GM19468 (cell line): ENCODE data around the gene MRTFB.
A peak's percentile ranks its signal among the peaks of the same experiment; 100 is the strongest.

Experiments used
- ATAC-seq: cut with Tn5 transposase; IDR thresholded peaks from one replicate; pipeline ENCODE4 v1.9.1; 2021; ENCODE audit warnings: mild to moderate bottlenecking, moderate library complexity, moderate number of reproducible peaks; ENCODE audit not compliant: unreplicated experiment; ENCODE audit errors: extremely low read depth

MRTFB gene

GRCh38 chr16:14125708-14126107, 54.6 kb downstream of the MRTFB start:
- no peak for ATAC-seq

DNA sequence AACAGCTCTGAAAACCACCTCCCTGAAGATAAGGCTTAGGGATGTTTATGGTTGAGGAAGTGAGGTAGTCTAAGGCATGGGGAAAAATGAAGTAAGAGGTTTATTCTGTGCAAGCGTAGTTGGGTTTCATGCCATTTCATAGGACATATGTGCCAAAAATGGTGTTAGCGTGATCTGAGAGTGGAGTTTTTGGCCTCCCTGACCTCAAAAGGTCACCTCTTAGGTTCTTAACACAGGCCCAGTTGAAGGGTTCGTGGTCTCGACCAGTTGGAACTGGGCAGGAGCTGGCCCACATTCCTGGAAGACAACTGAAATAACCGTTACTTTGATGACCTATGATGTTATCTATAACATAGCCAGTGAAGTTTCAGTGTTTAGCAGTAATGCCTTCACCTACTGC, 57.0 kb downstream of the MRTFB start:
- no peak for ATAC-seq

- no peak for ATAC-seq
These were observed 58.4 kb downstream of the MRTFB start for GRCh38 chr16:14129502-14129901.

- ATAC-seq, result no peak
These were observed 60.9 kb downstream of the MRTFB start for GRCh38 chr16:14131774-14132695.

GRCh38 chr16:14132696-14133048, 61.6 kb downstream of the MRTFB start:
- peak; percentile 82 for ATAC-seq

DNA sequence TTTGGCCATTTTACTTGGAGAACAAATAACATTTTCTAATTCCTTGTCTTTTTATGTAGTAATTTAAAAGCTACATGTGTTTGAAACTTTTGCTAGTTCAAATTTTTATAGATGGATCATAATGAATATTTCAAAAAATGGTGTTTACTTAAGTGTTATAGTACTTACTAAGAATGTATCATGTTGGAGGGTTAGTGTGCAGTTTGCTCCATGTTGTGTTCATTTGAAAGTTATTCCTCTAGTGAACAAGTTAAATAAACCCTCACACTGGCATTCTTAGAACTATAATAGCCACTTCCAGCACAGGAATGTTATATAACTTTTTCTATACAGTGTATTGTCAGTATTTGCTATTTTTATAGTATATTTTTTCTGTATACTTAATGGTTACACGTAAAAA, 62.8 kb downstream of the MRTFB start:
- no peak for ATAC-seq

- no peak for ATAC-seq
These were observed 64.6 kb downstream of the MRTFB start for GRCh38 chr16:14135704-14136103.

DNA sequence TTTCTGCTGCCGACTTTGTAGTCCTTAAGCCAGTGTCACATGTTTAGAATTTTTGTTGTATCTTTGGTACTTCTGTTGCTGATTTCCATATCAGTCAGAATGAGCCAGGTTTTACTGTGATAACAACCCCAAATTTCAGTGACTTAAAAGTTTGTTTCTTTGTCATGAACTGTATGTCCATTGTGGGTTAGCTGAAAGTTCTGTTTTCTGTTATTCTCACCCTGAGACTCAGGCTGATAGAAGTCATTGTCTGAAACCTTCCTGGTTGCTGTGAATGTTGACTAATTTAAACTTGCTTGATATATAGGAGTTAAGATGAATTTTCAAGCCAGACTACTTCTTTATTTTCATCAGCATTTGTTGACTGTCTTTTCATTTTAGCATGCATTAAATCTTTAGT, 68.8 kb downstream of the MRTFB start:
- ATAC-seq, result no peak

DNA sequence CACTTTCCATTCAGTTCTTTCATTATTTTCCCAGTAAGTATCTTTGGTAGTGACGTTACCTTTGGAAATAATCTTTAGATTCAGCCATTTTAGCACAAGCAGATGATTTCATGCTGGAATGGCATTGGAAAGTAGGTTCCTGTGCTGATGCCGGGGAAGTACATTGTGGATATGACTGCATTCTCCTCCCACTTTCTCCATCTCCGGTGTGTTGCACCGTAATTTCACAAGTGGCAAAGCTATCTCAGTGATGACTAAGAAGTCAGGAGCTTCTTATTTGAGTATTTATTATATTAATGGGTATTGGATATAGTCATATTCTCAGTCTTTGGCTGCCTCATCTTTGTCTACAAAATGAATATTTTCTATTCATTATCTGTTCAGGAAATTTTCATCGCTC, 69.8 kb downstream of the MRTFB start:
- ATAC-seq, result no peak

DNA sequence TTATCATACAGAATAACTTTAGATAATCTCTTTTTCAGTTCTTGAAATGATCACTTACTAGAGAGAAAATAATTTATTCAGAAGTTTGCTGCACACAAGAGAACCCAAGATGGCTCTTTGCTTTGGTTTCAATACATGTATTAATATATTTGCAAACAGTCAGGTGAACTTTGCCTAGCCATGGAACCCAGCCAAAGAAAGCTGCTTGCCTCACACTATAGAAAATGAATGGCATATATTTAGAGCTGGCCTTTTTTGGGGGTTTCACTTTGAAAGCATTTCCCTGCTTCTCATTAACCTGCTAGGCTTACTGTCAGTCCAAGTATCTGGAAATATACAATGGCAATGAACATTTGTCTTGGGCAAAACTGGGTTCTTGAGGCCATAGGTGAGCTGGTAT, 75.3 kb downstream of the MRTFB start:
- no peak for ATAC-seq

GRCh38 chr16:14148016-14148415, 76.9 kb downstream of the MRTFB start:
- no peak for ATAC-seq

- no peak for ATAC-seq
These were observed 77.5 kb downstream of the MRTFB start for GRCh38 chr16:14148569-14148968.

DNA sequence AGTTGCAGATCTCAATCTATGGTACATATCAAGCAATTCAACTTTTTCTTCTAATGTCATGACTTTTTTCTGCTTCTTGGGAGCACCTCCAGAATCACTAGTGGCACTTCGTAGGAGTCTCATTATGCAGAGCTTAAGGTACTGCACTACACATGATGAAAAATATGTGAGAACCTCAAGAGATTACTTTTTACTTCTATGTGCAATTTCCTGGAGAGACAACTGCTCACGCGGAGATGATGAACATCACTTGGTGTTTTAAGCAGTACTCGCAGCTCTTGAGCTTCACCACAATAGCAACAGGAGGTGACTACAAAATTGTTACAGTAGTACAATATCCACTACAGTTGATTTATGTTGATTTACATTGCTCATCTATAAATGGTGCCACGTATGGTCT, 79.7 kb downstream of the MRTFB start:
- no peak for ATAC-seq

DNA sequence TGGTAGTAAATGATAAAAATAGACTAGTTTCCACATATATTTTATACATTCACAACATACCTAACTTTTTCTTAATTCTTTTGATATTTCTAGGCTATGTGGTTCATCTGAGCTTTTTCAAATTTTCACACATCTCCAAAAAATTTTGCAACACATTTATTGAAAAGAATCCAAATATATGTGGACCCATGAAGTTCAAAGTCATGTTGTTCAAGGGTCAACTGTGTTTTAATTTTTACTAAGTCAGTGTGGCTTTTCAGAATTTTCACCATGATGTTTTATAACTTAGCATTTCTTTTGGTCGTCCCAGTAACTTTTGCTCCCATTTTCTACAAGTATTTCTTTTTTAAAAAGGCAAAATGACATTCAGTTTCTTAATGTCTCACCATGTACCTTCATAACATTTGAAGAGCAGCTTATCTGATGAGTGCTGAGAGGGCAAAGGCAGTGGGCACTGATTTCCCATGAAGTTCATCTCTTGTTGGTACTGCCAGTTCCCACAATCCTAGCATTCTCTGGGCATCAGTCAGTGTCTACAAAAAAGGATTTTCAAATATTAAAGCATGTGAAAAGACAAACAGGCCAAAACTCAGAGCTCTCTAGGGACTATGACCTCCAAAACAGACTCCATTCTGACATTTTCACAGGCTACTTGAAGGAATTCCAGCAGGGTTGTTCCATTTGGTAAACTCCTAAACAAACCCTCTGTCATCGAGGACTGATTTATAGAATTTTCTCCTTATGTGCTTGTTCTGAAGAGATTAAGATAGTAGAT, 80.3 kb downstream of the MRTFB start:
- ATAC-seq, result no peak

- no peak for ATAC-seq
These were observed 84.6 kb downstream of the MRTFB start for GRCh38 chr16:14155572-14156190.

- ATAC-seq, result no peak
These were observed 94.0 kb downstream of the MRTFB start for GRCh38 chr16:14164916-14165662.

- no peak for ATAC-seq
These were observed 97.0 kb downstream of the MRTFB start for GRCh38 chr16:14168146-14168545.

- no peak for ATAC-seq
These were observed 101.2 kb downstream of the MRTFB start for GRCh38 chr16:14172200-14172809.

GRCh38 chr16:14175086-14175485, 104.0 kb downstream of the MRTFB start:
- ATAC-seq, result no peak

GRCh38 chr16:14177704-14178103, 106.6 kb downstream of the MRTFB start:
- ATAC-seq, result no peak
